H54 (cell line): ENCODE data around the gene KRT15.

ENCODE experiments used
- DNase-seq: peaks from one replicate; pipeline ENCODE4 v3.0.0; 2011; ENCODE audit warnings: low spot score, mixed read lengths; ENCODE audit not compliant: insufficient read length
- FAIRE-seq: peaks from 3 replicates; lab custom pipeline; 2011; peaks lifted over from hg19 to GRCh38; lab: Jason Lieb, UNC
- POLR2A ChIP-seq: IDR thresholded peaks from 2 replicates; pipeline ENCODE4 v1.6.1; 2011; ENCODE audit warnings: low read depth, mild to moderate bottlenecking, low read length

The KRT15 gene

GRCh38 chr17:41537990-41538389 is 19.3 kb upstream of the KRT15 start:
- FAIRE-seq (no peak), DNase-seq (no peak)
- TF ChIP-seq POLR2A = no peak

- DNase-seq = no peak
- no peak for FAIRE-seq
- no peak for TF ChIP-seq POLR2A
These were observed 18.9 kb upstream of the KRT15 start for GRCh38 chr17:41537614-41537954.

- DNase-seq (no peak), FAIRE-seq (no peak)
- no peak for TF ChIP-seq POLR2A
These were observed 18.3 kb upstream of the KRT15 start for GRCh38 chr17:41536741-41537613.

GRCh38 chr17:41535764-41536481 is 17.2 kb upstream of the KRT15 start:
- no peak for FAIRE-seq
- no peak for TF ChIP-seq POLR2A
- DNase-seq = no peak

GRCh38 chr17:41534899-41535546 is 16.3 kb upstream of the KRT15 start:
- no peak for TF ChIP-seq POLR2A
- no peak for FAIRE-seq
- DNase-seq = no peak

GRCh38 chr17:41533613-41534012 is 14.9 kb upstream of the KRT15 start:
- DNase-seq (no peak), FAIRE-seq (no peak)

GRCh38 chr17:41532947-41533570 is 14.4 kb upstream of the KRT15 start:
- no peak for TF ChIP-seq POLR2A
- DNase-seq = no peak
- FAIRE-seq = no peak

More at GRCh38 chr17:41533613-41534012, 14.9 kb upstream of the KRT15 start:
- TF ChIP-seq POLR2A = no peak

- no peak for TF ChIP-seq POLR2A
- no peak for FAIRE-seq
- DNase-seq = no peak
These were observed 13.3 kb upstream of the KRT15 start for GRCh38 chr17:41531993-41532392.

GRCh38 chr17:41530062-41531048 is 11.7 kb upstream of the KRT15 start:
- FAIRE-seq (peak; percentile 30), DNase-seq (peak; percentile 98)

GRCh38 chr17:41529491-41529915 is 10.8 kb upstream of the KRT15 start:
- no peak for TF ChIP-seq POLR2A
- DNase-seq (no peak), FAIRE-seq (no peak)

More at GRCh38 chr17:41530062-41531048, 11.7 kb upstream of the KRT15 start:
- peak; percentile 14; the same call in 1 of the 2 replicates for TF ChIP-seq POLR2A

GRCh38 chr17:41528959-41529353 is 10.3 kb upstream of the KRT15 start:
- TF ChIP-seq POLR2A = no peak
- DNase-seq (no peak), FAIRE-seq (no peak)

GRCh38 chr17:41527063-41528023 is 8.7 kb upstream of the KRT15 start:
- no peak for TF ChIP-seq POLR2A
- DNase-seq = no peak
- no peak for FAIRE-seq
